HUES64 (cell line): Measurements from ENCODE around the gene PRDX3.
"Not testable (repeated sequence)": the region's sequence is repeated elsewhere in the genome, so short reads cannot be mapped to it uniquely, and the experiment has no call there.

Source experiments
- H3K27ac ChIP-seq: 2 replicates; pipeline ENCODE4 v1.7.0; 2013; ENCODE audit warnings: low read depth, low read length, inconsistent platforms
- H3K27me3 ChIP-seq: 2 replicates; pipeline ENCODE4 v1.6.1; 2013; ENCODE audit warnings: mild to moderate bottlenecking, low read length; ENCODE audit not compliant: insufficient read depth
- H3K36me3 ChIP-seq: 2 replicates; pipeline ENCODE4 v1.6.1; 2013; ENCODE audit warnings: mild to moderate bottlenecking, low read length; ENCODE audit not compliant: insufficient read depth
- H3K4me1 ChIP-seq: 2 replicates; pipeline ENCODE4 v1.6.1; 2013; ENCODE audit warnings: mild to moderate bottlenecking, low read length, moderate library complexity; ENCODE audit not compliant: insufficient read depth
- H3K4me3 ChIP-seq: 2 replicates; pipeline ENCODE4 v1.5.1; 2013; ENCODE audit warnings: mild to moderate bottlenecking, low read length, moderate library complexity
- H3K9ac ChIP-seq: 2 replicates; pipeline ENCODE4 v1.6.1; 2013; ENCODE audit warnings: mild to moderate bottlenecking, low read depth, low read length
- H3K9me3 ChIP-seq: 2 replicates; pipeline ENCODE4 v1.6.1; 2013; ENCODE audit warnings: low read depth, low read length; ENCODE audit not compliant: insufficient read depth
- WGBS: fragments of 150-250, 120-280 bp; methylation state at CpG from one replicate; pipeline ENCODE4 v1.1.7; 2013; ENCODE audit warnings: missing lambda C conversion rate; 5-methylcytosine and 5-hydroxymethylcytosine counted together

The PRDX3 gene

DNA sequence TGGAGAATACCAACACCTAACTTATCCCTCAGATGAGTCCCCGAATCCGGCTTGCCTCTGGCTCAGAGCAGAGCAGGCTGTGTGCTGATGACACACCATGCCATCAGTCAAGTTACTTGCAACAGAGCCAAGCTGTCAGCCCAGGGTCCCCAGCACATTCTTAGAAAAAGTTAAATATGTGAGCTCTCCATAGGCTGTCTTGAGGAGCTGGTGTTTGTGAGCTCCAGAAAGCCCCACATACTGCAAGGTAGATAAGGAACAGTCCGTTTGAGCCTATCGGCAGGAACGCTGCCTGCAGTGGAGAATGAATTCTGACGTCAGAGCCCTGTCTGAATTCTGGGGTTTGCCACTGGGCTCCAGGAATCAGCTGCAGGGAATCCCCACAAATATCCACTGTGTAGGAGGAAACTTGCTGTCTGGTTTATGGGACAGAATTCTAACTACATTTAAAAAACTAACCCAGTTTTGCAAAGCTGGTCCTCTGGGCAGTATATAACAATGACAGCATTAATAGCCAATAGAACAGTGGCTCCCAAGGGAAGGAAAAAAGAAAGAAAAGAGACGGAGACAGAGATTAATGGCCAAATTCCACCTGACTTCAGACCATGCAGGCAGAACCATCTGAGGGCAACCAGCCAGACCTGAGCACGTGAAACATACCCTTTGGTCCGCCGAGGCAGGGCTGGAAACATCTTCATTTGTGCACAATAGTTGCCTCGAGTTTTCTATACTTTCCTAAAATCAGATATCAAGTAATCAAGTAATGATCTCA, 16.7 kb downstream of the PRDX3 start:
- Histone ChIP-seq H3K4me1 (peaks cover 4% of the 10 kb centered on the region; the same call in 1 of the 2 replicates), H3K36me3 (peaks cover 16% of the 10 kb centered on the region), H3K27ac (no peak overlapping the region), H3K4me3 (no peak overlapping the region), H3K9ac (no peak overlapping the region), H3K9me3 (no peaks in the 10 kb centered on the region), H3K27me3 (no peaks in the 10 kb centered on the region)
- WGBS: 93% methylated on average over 11 of the region's 11 CpGs

DNA sequence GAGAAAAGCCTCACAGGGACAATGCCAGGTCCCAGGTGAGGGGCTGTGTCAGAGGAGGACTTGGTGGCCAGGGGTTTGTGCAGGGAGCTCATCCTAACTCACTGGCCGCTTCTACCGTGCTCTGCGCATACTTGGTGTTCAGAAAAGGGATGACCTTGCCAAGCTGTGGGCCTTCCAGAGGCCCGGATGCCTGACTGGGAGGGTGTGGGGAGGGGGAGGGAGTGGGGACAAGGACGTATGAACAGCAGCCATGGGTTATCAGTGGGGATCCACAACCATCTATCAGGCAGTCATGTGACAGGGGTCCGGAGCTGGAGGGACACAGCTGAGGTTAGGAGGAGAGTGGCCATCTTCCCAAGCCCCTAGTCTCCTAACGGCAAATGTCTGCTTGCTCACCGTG, 19.3 kb downstream of the PRDX3 start:
- H3K36me3 ChIP-seq: peaks cover 27% of the 10 kb centered on the region
- WGBS: 82% methylated on average over 8 of the region's 8 CpGs
- no peak overlapping the region for H3K4me3 ChIP-seq
- H3K9me3 ChIP-seq: no peaks in the 10 kb centered on the region
- H3K27me3 ChIP-seq: no peaks in the 10 kb centered on the region
- H3K4me1 ChIP-seq: no peaks in the 10 kb centered on the region
- H3K27ac ChIP-seq: no peak overlapping the region
- H3K9ac ChIP-seq: no peak overlapping the region

DNA sequence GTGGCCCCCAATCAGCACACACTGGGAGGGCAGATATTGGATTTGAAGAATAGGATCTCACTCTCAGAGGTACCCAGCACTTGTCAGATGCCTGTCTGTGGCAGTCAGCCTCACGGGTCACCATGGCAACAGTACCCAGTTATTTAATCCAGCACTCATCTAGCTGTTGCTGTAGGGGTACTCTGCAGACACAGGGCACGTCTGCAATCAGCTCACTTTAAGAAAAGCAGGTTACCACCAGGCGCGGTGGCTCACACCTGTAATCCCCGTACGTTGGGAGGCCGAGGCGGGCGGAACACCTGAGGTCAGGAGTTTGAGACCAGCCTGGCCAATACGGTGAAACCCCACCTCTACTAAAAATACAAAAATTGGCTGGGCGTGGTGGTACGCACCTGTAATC, 25.0 kb downstream of the PRDX3 start:
- 95% methylated on average over 12 of the region's 12 CpGs for WGBS
- H3K4me3 ChIP-seq: no peak overlapping the region
- H3K36me3 ChIP-seq: peaks cover 23% of the 10 kb centered on the region
- no peak overlapping the region for H3K27ac ChIP-seq
- H3K9ac ChIP-seq: no peak overlapping the region
- H3K27me3 ChIP-seq: no peaks in the 10 kb centered on the region
- H3K9me3 ChIP-seq: no peaks in the 10 kb centered on the region
- no peaks in the 10 kb centered on the region for H3K4me1 ChIP-seq

DNA sequence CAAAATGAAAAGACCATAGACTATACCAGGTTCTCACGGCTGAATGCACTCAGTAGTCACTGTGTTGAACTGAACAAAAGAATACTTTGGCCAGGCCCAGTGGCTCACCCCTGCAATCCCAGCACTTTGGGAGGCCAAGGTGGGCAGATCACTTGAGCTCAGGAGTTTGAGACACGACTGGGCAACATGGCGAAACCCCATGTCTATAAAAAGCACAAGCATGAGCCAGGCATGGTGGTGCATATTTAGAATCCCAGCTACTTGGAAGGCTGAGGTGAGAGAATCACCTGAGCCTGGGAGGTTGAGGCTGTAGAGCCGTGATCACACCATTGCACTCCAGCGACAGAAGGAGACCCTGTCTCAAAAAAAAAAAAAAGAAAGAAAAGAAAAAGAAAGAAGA, 25.6 kb downstream of the PRDX3 start:
- no peak overlapping the region for H3K27ac ChIP-seq
- H3K27me3 ChIP-seq: no peaks in the 10 kb centered on the region
- H3K36me3 ChIP-seq: peaks cover 23% of the 10 kb centered on the region
- no peaks in the 10 kb centered on the region for H3K9me3 ChIP-seq
- no peak overlapping the region for H3K9ac ChIP-seq
- no peaks in the 10 kb centered on the region for H3K4me1 ChIP-seq
- H3K4me3 ChIP-seq: no peak overlapping the region
- 97% methylated on average over 5 of the region's 5 CpGs for WGBS

DNA sequence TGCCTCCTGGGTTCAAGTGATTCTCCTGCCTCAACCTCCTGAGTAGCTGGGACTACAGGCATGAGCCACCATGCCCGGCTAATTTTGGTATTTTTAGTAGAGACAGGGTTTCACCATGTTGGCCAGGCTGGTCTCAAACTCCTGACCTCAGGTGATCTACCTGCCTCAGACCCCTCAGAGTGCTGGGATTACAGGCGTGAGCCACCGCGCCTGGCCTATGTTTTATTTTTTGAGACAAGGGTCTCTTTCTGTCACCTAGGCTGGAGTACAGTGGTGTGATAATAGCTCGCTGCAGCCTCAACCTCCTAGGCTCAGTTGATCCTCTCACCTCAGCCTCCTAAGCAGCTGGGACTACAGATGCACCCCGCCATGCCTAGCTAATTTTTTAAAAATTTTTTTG, 27.0 kb downstream of the PRDX3 start:
- not testable (repeated sequence) for H3K4me3 ChIP-seq, H3K9me3 ChIP-seq, H3K27ac ChIP-seq, H3K27me3 ChIP-seq, H3K9ac ChIP-seq, H3K4me1 ChIP-seq
- peaks cover 23% of the 10 kb centered on the region for H3K36me3 ChIP-seq
- WGBS: 96% methylated on average over 6 of the region's 6 CpGs

DNA sequence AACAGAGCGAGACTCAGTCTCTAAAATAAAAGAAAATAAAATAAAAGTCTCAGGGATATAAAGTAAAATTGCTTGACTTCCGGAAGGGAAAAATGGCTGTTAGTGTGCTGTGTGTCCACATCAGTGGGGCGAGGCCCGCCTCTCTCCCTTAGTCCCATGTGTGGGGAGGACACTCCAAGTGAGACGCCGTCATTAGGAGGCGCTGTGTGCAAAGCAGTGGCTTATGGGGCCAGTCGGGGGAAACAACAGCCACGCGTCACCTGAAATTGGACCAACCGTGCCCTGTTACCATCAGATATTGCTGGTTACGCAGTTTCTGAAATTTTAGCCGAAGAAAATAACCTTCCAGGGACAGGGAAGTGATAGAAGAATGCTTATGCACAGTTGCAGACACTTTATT, 28.9 kb downstream of the PRDX3 start:
- Histone ChIP-seq H3K9me3 (no peaks in the 10 kb centered on the region), H3K27me3 (no peaks in the 10 kb centered on the region), H3K27ac (no peak overlapping the region), H3K9ac (no peak overlapping the region), H3K4me3 (no peak overlapping the region), H3K4me1 (no peaks in the 10 kb centered on the region), H3K36me3 (peaks cover 20% of the 10 kb centered on the region; the same call in 1 of the 2 replicates)
- 85% methylated on average over 13 of the region's 13 CpGs for WGBS

DNA sequence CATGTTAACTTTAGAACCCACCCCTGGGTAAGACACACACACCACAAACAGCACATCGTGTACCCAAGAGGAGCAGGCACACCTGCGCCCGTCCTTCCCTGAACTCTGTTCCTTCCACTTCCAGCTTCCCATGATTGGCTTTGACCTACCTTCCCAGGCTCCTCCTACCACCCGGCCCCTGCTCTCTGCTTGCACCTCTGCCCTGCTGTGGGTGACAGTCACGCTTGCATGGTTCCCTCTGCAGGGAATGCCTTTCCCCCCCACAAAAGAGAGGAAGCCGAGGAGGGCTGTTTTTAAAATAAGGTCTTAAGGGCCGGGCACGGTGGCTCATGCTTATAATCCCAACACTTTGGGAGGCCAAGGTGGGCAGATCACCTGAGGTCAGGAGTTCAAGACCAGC, 29.5 kb downstream of the PRDX3 start:
- 94% methylated on average over 8 of the region's 8 CpGs for WGBS
- H3K4me1 ChIP-seq: no peaks in the 10 kb centered on the region
- no peaks in the 10 kb centered on the region for H3K9me3 ChIP-seq
- no peak overlapping the region for H3K4me3 ChIP-seq
- no peaks in the 10 kb centered on the region for H3K27me3 ChIP-seq
- H3K36me3 ChIP-seq: peaks cover 18% of the 10 kb centered on the region; the same call in 1 of the 2 replicates
- H3K9ac ChIP-seq: no peak overlapping the region
- no peak overlapping the region for H3K27ac ChIP-seq

DNA sequence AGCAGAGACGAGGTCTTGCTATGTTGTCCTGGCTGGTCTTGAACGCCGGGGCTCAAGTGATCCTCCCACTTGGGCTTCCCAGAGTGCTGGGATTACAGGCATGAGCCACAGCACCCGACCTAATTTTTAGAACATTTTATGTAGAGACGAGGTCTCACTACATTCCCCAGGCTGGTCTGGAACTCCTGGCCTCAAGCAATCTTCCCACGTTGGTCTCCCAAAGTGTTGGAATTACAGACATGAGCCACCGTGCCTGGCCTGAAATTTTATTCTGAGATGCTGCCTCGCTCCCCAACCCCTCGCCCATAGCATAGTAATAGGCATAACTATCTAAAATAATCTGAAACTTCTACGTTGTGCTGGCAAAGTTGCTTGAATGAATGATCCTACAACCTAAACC, 35.0 kb downstream of the PRDX3 start:
- no peaks in the 10 kb centered on the region for H3K4me1 ChIP-seq

DNA sequence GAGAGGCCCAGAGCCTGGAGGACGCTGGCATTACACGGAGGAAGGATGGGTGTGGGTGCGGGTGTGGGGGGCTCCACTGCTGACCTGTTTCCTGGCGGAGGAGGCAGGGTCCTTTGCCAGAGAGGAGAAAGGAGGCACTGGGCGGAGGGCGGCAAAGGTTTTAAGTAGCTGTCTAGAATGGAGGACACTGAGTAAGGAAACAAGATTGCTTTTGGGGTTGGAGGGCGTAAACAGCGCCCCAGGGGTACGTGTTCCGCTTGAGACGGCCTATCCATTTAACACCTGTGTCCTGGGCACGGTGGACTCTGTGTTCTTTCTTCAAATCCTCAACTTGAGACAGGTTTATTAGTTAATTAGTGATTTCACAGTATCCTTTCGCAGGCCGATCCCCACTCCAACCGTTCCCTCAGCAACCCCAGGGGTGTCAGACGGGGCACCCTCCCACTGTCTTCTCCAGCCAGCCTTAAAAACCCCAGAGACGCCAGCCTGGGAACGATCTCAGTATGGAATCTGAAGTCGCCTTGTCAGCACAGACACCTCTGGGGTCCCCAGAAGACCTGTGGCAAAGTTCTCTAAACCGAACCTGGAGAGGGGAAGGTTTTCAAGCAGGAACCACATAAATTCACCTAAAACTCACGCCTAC, 37.9 kb downstream of the PRDX3 start:
- Histone ChIP-seq H3K4me3 (no peak overlapping the region), H3K9ac (no peak overlapping the region), H3K27ac (no peak overlapping the region), H3K36me3 (peaks cover 9% of the 10 kb centered on the region; the same call in 1 of the 2 replicates), H3K4me1 (no peaks in the 10 kb centered on the region), H3K27me3 (no peaks in the 10 kb centered on the region), H3K9me3 (no peaks in the 10 kb centered on the region)
- WGBS: 93% methylated on average over 19 of the region's 21 CpGs

More for the DNA sequence above, 35.0 kb downstream of the PRDX3 start:
- H3K4me3 ChIP-seq: no peak overlapping the region
- H3K27me3 ChIP-seq: no peaks in the 10 kb centered on the region
- H3K9me3 ChIP-seq: no peaks in the 10 kb centered on the region
- no peak overlapping the region for H3K27ac ChIP-seq
- H3K36me3 ChIP-seq: peaks cover 11% of the 10 kb centered on the region; the same call in 1 of the 2 replicates
- 97% methylated on average over 10 of the region's 10 CpGs for WGBS
- H3K9ac ChIP-seq: no peak overlapping the region

DNA sequence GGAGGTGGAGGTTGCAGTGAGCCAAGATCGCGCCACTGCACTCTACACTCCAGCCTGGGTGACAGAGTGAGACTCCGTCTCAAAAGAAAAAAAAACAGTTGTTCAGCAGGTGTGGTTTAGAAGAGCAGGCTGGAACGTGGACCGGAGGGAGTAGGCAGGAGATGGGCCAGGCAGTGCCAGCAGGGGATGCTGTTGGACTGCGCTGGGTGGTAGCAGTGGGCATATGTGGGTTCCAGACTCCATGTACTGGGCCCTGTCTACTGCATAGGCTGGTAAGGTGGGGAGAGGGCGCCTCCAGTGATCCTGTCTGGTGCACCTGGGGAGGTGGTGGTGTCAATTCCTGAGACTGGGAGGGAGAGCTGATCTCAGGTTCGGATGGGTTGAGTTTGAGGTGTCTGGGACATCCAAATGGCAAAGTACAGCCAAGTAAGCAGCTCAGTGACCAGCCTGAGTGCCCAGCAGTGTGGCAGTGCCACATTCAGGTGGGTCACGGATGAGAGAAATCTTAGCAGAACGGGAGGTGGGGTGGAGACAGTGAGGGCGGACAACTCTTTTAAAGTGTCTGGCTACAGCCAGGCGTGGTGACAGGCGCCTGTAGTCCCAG, 39.0 kb downstream of the PRDX3 start:
- H3K4me3 ChIP-seq: no peak overlapping the region

More for the DNA sequence above, 39.0 kb downstream of the PRDX3 start:
- no peaks in the 10 kb centered on the region for H3K4me1 ChIP-seq
- no peaks in the 10 kb centered on the region for H3K27me3 ChIP-seq
- peaks cover 17% of the 10 kb centered on the region for H3K36me3 ChIP-seq
- 86% methylated on average over 13 of the region's 13 CpGs for WGBS
- no peak overlapping the region for H3K27ac ChIP-seq
- no peak overlapping the region for H3K9ac ChIP-seq
- H3K9me3 ChIP-seq: no peaks in the 10 kb centered on the region
